Measurements from ENCODE around the gene VWA8. TPM values are rescaled to one million over a fixed set of nuclear protein-coding genes. Genes with fewer than 3 reads are reported as not detected.
"Not testable (repeated sequence)": the region's sequence is repeated elsewhere in the genome, so short reads cannot be mapped to it uniquely, and the experiment has no call there.

The VWA8 gene
- total RNA-seq, 1 donor from 2014 or later, result 49.7 TPM

DNA sequence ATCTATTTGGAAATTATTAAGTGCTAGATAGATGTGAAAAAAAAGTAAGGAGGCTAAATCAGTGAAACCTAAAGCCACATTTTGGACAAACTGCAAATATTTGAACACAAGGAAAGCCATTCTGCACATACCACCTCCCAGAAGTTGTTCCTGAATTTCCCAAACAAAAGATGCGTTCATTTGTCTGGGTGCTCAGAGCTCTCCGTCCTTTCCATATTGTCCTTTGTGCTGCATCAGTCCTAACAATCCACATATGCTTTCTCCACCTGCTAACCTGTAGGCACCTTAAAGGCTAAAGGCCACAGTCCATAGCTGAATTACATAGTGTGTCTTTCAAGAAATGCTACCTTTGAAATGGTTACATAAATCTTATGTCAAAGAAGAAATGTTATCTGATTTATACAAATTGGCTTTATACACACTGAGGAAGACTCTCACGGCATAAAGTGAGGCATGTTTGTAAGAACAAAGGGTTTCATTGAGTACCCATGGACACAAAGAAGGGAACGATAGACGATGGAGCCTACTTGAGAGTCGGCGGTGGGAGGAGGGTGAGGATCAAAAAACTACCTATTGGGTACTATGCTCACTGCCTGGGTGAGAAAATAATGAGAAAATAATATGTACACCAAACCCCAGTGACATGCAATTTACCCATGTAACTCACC lies 321.5 kb downstream of the VWA8 start:
- no peak for DNase-seq (ENCODE audit: low spot score)
- intact Hi-C loops (cut with DNase I), result no loop called here

DNA sequence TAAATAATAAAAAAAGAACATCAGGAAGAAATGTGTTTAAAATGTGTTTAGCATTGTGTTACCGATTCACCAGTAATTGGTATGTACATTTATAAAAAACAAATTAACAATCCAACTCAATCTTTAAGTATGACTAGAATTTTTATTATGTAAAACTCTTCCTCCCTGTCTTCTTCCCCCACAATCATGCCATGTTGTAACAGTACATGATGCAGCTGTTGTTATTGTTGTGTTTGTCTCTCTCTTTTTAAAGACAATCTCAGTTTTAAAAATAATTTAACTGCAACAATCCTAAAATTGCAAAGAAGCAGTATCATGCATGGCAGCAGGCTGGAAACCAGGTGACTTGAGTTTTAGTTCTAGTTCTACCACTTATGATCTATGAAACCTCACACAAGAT lies 323.3 kb downstream of the VWA8 start:
- no peak for DNase-seq (ENCODE audit: low spot score)
- intact Hi-C loops (cut with DNase I), result no loop called here

DNA sequence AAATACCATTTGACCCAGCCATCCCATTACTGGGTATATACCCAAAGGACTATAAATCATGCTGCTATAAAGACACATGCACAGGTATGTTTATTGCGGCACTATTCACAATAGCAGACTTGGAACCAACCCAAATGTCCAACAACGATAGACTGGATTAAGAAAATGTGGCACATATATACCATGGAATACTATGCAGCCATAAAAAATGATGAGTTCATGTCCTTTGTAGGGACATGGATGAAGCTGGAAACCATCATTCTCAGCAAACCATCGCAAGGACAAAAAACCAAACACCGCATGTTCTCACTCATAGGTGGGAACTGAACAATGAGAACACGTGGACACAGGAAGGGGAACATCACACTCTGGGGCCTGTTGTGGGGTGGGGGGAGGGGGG lies 323.9 kb downstream of the VWA8 start:
- DNase-seq (ENCODE audit: low spot score); intact Hi-C loops (cut with DNase I): not testable (repeated sequence)

DNA sequence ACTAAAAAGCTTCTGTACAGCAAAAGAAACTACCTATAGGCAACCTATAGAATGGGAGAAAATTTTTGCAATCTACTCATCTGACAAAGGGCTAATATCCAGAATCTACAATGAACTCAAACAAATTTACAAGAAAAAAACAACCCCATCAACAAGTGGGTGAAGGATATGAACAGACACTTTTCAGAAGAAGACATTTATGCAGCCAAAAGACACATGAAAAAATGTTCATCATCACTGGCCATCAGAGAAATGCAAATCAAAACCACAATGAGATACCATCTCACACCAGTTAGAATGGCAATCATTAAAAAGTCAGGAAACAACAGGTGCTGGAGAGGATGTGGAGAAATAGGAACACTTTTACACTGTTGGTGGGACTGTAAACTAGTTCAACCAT lies 324.3 kb downstream of the VWA8 start:
- intact Hi-C loops (cut with DNase I); DNase-seq (ENCODE audit: low spot score): not testable (repeated sequence)

DNA sequence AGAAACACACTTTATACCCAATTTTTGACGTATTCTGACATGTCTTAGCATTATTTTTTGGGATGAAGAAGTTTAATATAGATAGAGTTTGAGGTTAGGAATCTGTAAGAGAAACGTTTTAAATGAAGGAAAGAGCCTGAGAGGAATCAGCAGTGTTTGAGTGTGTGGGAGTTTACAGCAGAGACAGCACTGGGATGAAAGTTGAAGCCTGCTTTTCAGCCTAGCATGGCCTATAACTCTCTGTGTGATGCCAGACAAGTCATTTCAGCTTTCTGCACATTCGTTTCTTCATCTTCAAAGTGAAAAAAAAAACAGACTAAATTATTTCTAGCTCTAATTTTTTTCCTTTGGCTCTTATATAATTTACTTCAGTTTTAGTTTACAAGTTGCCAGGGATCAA lies 326.5 kb downstream of the VWA8 start:
- DNase-seq (ENCODE audit: low spot score), result no peak
- intact Hi-C loops (cut with DNase I), result no loop called here

DNA sequence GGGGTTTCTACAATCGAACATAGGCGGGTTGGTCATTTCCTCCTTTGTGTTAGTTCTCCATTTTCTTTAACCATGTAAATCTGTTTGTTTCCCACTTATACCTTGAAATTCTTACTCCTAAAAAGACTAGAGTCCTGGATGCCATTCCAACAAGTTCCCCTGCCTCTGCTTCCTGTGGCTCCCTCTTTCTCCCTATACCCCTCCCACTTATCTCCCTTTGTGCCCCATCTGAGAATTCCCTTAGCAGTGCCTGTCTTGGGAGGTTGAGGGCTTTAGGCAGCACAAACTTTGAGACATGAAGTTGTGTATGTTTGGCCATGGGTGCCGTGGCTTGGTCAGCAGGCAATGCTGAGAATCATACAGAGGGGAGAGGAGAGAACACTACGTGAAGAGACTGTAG lies 327.1 kb downstream of the VWA8 start:
- no peak for DNase-seq (ENCODE audit: low spot score)
- intact Hi-C loops (cut with DNase I), result no loop called here

DNA sequence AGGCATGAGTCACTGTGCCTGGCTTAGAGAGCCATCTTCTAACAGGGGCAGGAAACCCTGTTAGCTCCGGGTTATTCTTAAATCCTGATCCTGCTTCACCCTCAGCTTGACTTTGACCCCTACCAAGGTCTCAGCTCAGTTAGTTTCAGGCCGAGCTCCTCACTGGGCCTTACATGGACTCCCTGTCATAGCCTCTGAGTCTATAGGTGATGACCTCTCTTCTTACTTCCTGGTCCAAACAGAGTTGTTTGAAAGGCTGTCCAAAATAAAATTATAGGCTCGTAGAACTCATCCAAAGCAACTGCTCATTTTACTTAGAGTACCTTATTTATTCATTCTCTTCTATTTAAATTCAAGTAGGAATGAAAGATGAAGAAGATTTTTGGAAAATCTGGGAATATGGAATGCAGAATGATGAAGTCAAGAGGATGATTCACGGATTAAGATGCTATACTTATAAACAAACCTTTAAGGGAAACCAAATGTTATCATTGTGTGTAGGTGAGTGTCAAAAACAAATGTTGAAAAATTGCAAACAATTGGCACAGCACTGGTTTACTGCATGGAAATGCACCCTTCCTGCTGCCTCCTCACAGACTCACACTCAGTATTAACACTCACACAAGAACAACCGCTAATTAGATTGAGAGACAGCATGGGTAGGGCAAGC lies 329.5 kb downstream of the VWA8 start:
- DNase-seq (ENCODE audit: low spot score), result no peak
- intact Hi-C loops (cut with DNase I), result no loop called here

DNA sequence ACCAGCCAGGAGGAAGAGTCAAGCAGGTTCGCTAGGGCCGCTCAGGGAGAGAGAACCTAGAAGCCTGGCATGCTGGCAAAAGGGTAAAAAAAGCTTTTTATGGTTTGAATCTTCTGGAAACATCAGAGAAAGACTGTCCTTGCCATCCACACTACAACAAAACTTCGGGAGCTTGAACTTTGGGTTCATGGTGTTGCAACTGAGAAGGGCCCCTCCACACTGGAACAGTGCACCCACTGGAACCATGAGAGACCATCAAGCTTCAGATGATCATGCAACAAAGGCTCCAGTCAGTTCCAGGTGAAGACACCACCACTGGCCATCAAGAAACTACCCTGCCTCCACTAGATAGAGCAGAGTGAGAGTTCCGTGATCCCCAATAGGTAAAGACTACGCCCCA lies 333.5 kb downstream of the VWA8 start:
- intact Hi-C loops (cut with DNase I), result no loop called here
- DNase-seq (ENCODE audit: low spot score), result no peak

DNA sequence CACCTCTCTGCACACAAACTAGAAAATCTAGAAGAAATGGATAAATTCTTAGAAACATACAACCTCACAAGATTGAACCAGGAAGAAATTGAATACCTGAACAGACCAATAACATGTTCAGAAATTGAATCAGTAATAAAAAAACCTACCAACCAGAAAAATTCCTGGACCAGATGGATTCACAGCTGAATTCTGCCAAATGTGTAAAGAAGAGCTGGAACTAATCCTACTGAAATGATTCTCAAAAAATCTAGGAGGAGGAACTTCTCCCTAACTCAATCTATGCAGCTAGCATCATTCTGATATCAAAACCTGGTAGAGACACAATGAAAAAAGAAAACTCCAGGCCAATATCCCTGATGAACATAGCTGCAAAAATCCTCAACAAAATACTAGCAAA lies 336.9 kb downstream of the VWA8 start:
- intact Hi-C loops (cut with DNase I), result no loop called here
- no peak for DNase-seq (ENCODE audit: low spot score)

DNA sequence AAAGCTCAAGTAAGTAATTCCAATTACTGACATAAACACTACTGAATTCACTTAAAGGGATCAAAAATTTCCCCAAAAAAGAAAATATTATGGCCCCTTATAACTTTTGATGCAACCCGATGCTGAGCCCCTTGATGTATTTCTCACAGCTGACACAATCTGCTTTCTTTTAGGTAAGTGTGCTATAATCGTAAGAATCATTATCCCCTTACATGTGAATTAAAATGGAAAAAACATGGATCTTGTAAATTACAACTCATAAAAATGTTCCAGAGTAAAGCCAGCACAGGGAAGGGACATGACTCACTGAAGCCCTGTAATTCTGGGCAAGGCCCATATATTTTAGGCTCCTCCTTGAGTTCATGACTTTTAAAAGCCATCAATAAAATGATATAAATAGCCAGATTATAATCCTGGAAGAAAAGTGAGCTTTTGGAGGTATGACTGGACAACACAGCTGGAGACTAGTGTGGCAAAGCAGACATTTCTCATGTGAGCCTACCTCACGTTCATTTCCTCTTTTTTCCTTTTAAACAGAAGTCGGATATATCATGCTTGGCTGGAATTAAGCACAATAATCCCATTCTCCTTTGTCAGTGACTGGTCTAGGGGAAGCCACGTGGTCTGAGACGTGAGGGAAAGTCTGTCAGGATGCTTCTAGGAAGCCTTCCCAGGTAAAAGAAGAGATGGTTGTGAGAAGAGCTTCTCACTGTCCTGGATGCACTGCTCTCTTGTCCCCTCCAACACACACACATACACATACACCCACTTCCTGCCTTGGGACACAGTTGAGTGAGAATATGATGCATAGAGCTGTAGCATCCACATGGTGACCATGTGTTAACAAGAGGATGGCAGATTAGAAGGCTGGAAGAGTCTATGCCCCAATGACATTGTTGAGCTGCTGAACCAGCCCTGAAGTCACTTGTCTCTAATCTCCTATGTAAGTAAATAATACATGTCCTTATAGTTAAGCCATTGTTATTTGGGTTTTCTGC lies 338.2 kb downstream of the VWA8 start:
- intact Hi-C loops (cut with DNase I), result no loop called here
- no peak for DNase-seq (ENCODE audit: low spot score)

DNA sequence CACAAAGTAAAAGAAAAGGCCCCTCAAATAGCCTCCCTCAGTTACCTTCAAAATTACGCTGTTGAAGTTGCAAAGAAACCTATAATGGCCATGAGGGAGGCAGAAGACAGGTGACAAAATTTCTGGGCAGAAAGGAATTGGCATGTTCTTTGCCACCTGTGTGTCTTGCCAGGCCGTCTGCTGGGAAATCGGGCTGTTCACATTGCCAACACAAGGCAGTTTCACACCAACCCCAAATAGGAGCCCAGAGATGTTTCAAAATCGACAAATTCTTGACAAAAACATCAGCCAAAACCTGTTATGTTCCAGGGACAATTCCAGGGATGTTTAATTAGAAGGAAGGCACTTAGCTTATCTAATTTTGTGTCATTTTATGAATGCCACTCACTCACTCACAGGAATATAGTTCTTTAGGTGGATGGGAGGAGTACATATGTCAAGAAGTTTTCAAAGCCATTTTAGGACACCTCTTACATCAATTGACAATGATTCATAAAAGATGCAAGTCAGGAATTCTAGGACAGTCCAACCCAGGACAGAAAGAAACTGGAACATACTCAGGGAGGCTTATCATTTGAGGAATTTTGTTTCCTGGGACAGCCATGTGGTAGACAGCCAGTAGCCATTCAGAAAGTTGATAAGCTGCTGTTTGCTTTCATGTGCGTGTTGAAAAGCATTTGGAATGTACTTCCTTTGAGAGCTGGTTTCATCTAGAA lies 339.0 kb downstream of the VWA8 start:
- intact Hi-C loops (cut with DNase I), result no loop called here
- no peak for DNase-seq (ENCODE audit: low spot score)

DNA sequence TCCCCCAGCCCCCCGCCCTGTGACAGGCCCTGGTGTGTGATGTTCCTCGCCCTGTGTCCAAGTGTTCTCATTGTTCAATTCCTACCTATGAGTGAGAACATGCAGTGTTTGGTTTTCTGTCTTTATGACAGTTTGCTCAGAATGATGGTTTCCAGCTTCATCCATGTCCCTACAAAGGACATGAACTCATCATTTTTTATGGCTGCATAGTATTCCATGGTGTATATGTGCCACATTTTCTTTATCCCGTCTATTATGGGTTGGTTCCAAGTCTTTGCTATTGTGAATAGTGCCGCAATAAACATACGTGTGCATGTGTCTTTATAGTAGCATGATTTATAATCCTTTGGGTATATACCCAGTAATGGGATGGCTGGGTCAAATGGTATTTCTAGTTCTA lies 343.3 kb downstream of the VWA8 start:
- intact Hi-C loops (cut with DNase I); DNase-seq (ENCODE audit: low spot score): not testable (repeated sequence)

DNA sequence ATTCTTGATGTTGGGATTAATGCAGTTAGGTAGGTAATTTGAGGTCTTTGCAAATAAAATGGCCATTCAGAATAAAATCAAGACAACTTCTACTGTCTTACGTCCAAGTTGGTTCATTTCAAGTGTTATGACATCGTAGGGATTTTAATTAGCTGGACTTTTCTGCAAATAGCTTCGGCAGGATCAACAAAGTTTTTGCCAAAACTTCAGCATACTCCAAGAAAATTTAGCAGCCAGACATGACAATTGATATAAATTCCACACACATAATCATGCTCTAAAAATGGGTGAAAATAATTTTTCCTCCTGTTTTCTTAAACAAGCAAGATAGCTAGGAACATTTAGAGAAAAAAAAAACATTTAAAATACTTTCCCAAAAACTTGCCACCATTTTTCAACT lies 344.8 kb downstream of the VWA8 start:
- intact Hi-C loops (cut with DNase I), result no loop called here
- DNase-seq (ENCODE audit: low spot score), result no peak

DNA sequence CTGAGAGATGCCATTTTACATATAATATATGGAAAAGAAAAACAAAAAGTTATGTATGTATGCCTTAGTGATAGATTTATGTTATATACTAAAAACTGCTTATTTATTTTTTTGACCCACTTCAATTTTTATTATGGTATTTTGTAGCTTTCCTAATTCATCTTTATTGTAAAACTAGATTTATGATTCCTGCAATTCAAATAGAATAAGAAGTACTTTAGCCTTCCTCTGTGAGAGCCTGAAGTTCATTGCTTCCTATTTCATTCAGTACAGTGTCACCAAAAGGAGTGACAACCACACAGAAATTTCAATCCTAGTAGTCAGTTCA lies 345.4 kb downstream of the VWA8 start:
- intact Hi-C loops (cut with DNase I), result loop anchor here (2.0 kb wide), 1 partner anchor 157 kb away; no protein-coding TSS in a partner anchor
- DNase-seq (ENCODE audit: low spot score), result no peak

DNA sequence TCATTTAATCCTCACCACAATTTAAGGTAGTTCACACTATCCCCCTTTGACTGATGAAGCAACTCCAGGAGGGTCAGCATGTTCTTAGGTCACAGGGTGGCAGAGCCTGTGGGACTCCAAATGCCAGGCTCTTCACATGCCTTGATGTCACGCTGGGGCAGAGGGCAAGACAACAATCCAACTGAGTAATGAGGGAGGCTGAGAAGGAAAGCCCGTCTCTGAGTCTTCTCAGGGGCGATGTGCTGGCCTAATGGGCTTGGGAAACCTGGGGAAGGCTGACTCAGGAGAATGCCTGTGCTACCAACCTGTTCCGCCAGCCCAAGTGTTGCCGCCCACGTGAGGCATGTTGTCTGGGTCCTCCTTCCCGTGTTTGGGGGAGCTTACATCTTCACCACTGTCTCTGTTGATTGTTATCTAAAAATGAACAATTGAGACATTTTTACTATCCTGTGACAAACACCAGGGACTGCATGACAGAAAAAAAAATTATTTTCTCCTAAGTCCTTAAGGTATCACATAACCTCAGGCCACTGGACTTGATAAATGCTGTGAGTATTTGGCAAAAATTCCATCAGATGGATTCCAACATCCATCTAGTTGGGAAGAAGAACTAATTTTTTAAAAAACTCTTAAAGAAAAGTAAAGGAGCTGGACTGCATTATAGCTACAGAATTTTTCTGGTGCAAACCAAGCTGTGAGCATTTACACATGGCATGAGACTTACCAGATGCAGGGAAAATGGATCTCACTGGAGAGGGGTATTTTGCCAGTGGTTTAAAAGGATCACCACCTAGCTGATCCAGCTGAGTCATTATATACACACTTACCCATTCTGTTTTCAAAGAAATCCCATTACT lies 346.0 kb downstream of the VWA8 start:
- no peak for DNase-seq (ENCODE audit: low spot score)
- intact Hi-C loops (cut with DNase I), result loop anchor here (1.0 to 5.0 kb wide), 3 partner anchors 25 to 156 kb away; no protein-coding TSS in a partner anchor

DNA sequence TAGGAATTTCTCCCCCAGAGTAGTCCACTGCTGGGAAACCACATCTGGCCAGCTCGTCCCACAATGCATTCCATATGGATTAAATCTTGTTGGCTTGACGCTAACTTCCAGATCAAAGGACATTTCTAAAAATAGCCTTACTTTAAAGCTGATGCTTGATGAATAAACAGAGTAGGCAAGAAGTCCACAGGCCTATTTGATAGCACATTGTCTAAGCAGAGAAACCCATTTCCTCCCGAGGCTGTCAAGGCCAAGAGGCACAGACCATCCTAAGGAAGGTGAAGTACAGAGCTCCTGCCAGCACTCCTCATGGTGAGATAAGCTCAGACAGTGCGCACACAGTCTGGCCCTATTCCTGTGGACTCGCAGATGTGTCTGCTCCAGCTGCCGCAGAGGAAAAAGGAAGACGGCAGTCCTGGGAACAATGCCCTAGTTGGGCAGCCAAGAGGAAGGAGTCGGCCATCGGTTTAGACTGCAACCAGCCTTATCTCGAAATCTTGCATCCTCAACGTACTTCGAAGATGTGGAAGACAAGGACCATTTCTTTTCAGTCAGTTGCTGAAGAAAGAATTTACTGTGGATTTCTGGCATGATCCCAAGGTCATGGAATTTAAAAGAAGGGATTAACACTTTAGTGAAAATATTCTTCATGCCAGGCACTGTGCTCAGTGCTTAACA lies 346.8 kb downstream of the VWA8 start:
- intact Hi-C loops (cut with DNase I), result loop anchor here (1.0 to 5.0 kb wide), 3 partner anchors 26 to 155 kb away; no protein-coding TSS in a partner anchor
- peak; percentile 91 for DNase-seq (ENCODE audit: low spot score)

DNA sequence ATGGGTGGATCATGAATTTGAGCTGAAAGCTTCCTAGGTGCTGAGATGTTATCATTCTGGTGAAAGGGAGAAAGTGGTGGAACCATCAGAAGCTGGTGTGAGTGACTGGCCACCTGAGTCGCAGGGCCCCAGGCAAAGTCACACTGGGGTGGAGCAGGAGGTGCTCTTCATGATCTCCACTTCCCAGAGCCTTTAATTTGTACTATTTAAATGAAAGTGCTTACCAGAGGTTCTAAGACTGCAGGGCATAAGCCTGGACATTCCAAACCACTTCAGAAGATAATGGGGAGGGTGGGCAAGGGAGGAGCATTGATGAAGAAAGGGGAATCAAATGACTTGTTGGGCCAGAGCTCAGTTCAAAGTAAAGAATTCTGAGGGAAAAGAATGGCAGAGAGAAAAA lies 347.4 kb downstream of the VWA8 start:
- intact Hi-C loops (cut with DNase I), result loop anchor here (5.0 kb wide), 1 partner anchor 39 kb away; no protein-coding TSS in a partner anchor
- no peak for DNase-seq (ENCODE audit: low spot score)

DNA sequence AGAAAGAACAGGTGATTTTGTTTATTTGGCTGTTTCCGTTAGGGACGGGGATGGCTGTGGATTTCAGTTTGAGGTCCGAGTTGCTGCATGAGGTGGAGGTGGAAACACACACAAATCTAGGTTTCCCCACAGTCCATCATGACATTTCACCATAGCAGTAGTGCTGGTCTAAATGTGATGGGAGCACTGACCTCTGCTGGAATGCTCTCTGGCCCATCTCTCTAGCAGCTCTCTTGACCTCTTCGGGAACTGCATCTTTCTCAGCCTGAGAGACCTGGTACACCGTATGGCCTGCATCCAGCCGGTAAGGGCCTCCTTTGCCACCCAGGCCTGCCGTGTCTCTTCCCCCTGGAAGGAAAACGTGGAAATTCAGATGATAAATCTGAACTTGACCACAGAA lies 349.5 kb downstream of the VWA8 start:
- no peak for DNase-seq (ENCODE audit: low spot score)
- intact Hi-C loops (cut with DNase I), result loop anchor here (5.0 kb wide), 1 partner anchor 41 kb away; no protein-coding TSS in a partner anchor
